Measurements from ENCODE around the gene CLIC5. TPM values are rescaled to one million over a fixed set of nuclear protein-coding genes. Genes with fewer than 3 reads are reported as not detected.
A peak's percentile ranks its signal among the peaks of the same experiment; 100 is the strongest.

Gene CLIC5
- total RNA-seq, 2 donors from 2014 or later, result 170 to 205 TPM

DNA sequence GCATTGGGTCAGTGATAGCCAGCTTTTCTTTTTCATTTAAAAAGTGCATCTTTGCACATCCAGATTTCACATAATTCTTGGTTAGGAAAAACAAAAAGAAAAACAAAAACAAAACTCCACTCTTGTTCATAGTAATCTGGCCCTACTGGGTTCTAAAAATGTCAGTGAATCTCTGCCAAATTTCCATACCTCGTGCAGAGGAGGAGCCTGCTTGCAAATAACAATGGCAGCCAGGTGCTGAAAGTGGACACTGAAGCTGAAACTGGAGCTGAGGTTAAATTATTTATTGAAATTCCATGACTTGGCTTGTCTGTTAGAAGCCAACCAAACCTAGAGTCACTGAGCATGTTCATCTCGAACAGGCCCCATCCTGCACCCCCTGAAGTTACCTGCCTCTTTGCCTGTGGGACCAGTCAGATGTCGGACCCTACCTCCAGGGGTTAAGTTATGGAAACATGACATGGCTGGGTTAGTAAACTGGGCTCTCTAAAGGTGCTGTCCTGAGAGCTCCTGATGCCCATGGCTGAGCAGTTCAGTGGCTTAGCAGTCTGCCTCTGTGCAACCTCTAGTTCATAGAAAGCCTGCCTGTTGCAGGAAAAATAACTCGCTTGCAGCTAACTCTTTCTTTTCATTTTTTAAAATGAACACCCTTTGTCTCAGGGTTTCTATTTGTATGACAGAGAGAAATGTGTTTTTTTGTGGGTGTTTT, 42.7 kb downstream of the CLIC5 start:
- ATAC-seq (no peak), DNase-seq (no peak)
- intact Hi-C loops (cut with DNase I, micrococcal nuclease), result no loop called here

DNA sequence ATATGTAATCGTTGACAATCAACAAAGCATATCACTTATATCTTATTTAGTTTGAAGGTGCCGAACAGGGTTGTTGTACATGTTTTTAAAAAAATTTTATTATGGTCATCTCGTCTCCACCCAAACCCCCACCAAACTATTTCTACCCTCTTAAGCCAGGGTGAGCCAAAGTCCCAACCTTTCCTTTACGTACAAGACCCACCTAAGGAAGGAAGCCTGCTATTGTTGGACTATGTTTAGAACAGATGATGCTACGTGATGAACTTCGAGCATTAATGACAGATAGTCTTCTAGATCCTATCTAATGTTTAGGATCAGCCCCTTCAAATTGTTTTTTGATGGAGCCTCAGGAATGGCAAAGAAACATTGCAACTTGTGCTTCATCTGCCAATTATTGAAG, 44.4 kb downstream of the CLIC5 start:
- ATAC-seq (no peak), DNase-seq (no peak)
- intact Hi-C loops (cut with DNase I, micrococcal nuclease), result no loop called here

DNA sequence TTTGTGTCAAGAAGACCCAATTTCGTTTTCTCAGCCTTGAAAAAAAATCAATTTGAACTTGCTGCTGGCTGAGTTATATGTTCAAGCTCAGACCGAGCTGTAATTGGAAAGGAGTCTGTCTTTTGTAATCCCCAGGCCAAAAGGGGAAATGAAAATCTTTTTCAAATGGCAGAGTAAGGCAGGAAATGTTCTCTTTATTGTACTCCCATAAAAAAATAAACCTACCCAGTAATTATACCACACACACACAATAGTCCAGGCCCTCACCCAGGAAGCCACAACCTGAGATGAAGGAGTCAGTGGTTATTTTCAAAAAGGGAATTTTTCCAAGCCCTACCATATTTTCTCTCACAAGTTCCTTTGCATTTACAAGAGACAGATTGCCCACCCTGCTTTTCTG, 45.3 kb downstream of the CLIC5 start:
- DNase-seq, result peak in 1 of 2 donors; percentile 34
- ATAC-seq, result peak; percentile 90
- intact Hi-C loops (cut with DNase I, micrococcal nuclease), result no loop called here

DNA sequence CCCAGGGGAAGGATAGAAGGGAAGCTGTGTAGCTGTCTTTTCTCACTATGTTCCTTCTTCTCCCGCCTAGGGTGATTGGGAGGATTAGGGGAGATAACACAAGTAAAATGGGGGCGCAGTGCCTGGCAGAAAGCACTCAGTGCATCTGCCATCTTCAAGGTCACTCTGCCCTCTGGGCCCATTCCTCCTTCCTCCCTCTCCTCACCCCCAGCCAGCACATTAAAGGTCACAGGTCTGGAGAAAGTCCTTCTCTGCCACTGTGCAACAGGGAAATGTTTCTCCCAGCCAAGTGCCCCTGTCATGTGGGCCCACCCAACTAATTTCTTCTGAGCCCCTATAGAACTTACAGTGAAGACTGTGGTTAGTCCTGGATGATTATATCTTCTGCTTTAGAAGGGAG, 45.8 kb downstream of the CLIC5 start:
- DNase-seq, result peak in 1 of 2 donors; percentile 27
- intact Hi-C loops (cut with DNase I, micrococcal nuclease), result no loop called here
- peak; percentile 68 for ATAC-seq

DNA sequence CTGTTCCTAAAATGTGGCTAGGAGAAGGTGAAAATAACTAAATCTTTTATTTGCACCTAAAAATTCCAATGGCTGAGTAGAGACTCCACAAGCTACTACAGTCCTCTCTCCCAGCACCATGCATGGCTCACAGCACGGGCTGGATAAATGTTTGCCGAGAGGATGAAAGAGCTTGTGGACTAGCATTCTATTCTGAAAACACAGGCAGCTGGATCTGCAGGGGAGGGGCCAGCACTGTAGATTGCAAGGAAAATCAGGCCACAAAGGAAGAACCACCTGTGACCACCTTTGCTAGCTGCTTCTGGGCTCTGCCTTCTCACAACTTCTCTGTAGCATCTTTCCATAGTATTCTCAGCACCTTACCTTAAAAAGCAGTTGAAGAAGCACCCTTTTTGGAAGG, 46.6 kb downstream of the CLIC5 start:
- intact Hi-C loops (cut with DNase I, micrococcal nuclease), result no loop called here
- peak in 1 of 2 donors; percentile 33 for DNase-seq
- ATAC-seq, result peak; percentile 31

DNA sequence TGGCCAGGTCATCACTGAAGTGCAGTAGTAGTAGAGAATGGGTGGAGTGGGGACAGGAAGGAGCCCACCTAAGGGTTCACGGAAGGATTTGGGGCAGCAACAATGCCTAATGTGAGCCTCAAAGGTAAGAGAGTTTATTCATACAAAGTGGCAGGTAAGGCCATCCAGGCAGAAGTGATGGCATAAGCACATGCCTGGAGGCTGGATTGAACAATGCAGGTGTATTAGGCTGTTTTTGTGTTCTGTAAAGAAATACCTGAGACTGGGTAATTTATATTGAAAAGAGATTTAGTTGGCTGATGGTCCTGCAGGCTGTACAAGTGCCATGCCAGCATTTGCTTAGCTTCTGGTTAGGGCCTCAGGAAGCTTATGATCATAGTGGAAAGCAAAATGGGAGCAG, 48.3 kb downstream of the CLIC5 start:
- intact Hi-C loops (cut with DNase I, micrococcal nuclease), result no loop called here
- DNase-seq (no peak), ATAC-seq (no peak)

DNA sequence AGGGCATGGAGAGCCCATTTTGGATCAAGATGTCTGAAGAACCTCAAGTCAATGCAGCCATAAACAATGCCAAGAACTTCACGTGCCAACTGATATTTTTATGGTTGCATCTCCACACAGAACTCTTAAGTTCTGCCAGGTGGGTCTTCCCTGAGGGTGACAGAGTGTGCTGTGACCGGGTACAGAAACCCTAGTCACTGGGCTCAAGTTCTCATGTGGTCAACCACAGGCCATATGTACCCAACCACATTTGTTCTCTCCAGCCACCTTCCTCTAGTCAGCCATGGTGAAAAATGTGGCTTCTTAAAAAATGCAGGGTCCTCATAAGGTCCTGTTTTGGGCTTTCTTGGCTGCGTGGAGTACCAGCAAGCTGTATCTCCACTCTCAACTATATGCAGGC, 48.9 kb downstream of the CLIC5 start:
- ATAC-seq (no peak), DNase-seq (no peak)
- intact Hi-C loops (cut with DNase I, micrococcal nuclease), result no loop called here

DNA sequence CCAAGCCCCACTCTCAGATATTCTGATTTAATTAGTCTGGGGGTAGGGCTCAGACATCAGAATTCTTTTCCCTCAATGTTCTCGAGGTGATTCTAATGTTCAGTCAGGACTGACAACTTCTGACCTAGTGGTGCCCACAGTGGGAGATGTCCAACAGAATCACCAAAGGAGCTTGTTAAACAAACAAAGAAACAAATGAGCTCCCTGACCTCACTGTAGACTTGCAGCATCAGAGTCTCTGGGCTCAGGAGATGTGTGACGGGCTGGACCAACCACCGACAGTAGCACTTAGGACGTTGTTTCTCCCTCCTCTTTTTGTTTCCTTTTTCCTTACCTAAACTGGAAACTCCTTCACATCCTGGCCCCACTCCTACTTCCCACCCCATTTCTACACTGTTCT, 49.3 kb downstream of the CLIC5 start:
- intact Hi-C loops (cut with DNase I, micrococcal nuclease), result no loop called here
- no peak for DNase-seq
- ATAC-seq, result no peak

DNA sequence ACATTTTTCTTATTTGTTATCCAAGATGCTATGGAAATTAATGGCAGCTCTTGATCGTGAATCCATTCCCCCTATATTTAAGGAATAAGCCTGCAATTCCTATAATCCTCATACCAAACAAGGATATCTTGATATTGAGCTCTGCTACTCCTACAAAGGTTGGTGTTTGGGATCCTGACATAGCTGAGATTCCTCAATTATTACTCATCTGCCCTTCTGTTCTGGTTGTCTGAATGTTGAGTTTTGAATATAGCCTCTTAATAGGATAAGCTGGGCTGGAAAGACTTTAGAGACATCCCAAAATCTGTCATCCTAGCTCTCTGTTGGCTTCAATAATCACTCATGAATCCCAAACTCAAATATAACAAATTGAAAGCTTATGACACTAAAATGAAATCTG, 49.9 kb downstream of the CLIC5 start:
- intact Hi-C loops (cut with DNase I, micrococcal nuclease), result no loop called here
- DNase-seq, result no peak
- no peak for ATAC-seq

DNA sequence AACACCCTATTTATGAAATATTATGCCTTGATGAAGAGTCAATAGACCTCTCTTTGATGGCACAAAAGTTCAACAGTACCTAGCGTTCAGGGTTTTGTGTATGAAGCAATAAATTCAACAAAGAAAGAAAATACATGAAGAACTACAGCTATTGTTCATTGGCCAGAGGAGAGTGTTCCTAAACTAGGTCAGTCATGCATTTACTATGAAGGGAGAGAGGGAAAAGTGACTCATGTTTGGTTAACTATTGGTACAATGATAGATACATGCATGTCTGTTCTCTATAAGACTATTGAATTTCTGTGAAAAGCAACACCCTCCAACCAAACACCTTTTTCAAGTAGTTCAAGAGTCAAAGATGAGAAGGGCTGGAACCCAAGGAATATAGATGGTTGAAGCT, 50.7 kb downstream of the CLIC5 start:
- intact Hi-C loops (cut with DNase I, micrococcal nuclease), result no loop called here
- ATAC-seq, result peak; percentile 73
- no peak for DNase-seq

DNA sequence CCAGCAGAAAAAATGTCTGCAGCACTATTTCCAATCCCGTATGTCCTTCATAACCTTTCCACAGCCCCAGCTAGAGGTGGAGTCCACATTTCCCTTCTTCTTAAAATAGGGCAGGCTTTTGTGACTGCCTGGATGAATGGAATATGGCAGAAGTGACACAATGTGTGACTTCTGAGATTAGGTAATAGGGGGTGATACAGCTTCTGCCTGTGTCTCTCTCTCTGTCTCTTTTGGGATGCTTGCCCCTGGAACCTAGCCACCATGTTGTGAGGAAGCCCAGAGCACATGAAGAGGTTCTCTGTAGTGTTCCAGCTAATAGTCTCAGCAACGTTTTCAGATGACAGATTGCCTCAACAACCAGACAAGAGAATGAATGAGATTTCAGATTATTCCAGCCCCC, 51.4 kb downstream of the CLIC5 start:
- DNase-seq (no peak), ATAC-seq (no peak)
- intact Hi-C loops (cut with DNase I, micrococcal nuclease), result no loop called here

DNA sequence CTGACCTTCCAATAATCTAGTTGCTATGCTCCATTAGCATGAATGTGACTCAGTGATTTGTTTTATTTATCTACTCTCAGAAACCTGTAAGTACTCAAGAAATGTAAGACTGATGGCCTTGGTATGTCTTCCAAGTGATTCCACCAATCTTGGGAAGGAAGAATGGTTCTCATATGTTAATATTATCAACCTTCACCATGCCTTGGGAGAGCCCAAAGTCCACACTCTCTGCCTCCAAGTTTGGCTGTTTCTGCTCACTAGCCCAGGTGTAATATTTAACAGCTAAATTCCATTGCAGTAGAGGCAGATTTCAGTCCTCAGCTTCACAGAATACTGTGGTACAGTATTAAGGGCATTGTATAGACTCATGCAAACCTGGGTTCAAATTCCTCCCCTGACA, 51.8 kb downstream of the CLIC5 start:
- intact Hi-C loops (cut with DNase I, micrococcal nuclease), result no loop called here
- DNase-seq, result no peak
- ATAC-seq, result no peak

DNA sequence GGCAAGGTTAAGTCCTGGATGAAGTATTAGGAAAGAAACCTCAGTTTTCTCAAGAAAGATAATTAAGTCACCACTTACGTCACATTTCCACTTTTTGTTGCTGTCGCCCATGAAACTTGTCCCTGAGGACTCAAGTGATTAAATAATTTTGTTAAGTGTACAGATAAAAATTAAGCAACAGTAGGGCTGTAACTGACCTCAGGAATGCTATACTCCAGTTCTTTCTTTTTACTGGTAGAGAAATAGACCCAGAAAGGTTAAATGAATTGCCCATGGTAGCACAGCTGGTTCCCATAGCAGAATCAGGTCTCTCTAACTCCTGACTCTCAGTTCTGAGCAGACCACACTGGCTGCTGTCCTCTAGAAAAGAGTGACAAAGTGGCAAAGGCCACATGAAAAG, 54.5 kb downstream of the CLIC5 start:
- ATAC-seq (no peak), DNase-seq (no peak)
- intact Hi-C loops (cut with DNase I, micrococcal nuclease), result no loop called here

DNA sequence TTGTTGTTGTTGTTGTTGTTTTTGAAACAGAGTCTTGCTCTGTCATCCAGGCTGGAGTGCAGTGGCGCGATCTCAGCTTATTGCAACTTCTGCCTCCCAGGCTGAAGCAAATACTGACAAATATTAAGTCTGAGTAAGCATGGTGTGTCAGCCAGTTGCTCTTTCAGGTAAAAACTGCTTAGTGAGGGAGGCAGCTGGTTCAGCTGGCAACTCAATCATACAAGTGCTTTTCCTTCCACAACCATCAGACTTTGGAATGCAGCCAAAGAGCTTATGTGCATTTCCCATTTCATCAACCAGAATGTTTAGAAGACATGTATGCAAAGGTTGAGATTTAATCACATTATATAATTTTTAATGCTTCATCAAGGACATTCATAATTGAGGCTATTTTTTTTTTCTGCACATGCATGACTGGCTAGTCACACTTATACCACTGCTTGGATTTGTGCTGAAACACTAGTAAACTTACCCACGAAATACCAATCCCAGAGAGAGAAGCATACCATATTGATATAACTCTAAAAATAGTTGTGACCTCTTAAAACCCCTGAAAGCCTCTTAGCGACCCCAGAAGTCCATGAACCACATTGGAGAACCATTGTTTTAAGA, 56.0 kb downstream of the CLIC5 start:
- DNase-seq, result no peak
- peak; percentile 38 for ATAC-seq
- intact Hi-C loops (cut with DNase I, micrococcal nuclease), result no loop called here

DNA sequence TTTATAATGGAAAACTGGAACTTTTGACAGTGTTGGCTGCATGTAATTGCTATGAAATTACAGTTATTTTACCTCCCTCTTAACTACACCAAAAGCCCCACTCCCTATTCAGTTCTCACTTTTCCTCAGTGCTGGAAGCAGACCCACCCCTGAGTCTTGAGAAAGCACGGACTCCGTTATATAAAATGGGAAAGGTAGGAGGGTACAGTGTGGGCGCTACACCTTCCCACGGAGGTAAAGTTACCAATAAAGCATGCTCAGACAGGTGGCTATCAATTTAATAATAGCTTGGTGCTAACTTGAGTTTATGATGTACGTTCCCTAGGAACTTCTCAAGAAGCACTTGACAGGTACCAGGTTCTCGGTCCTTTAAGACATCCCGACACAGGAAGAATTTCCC, 59.0 kb downstream of the CLIC5 start:
- intact Hi-C loops (cut with DNase I, micrococcal nuclease), result no loop called here
- DNase-seq (no peak), ATAC-seq (no peak)

DNA sequence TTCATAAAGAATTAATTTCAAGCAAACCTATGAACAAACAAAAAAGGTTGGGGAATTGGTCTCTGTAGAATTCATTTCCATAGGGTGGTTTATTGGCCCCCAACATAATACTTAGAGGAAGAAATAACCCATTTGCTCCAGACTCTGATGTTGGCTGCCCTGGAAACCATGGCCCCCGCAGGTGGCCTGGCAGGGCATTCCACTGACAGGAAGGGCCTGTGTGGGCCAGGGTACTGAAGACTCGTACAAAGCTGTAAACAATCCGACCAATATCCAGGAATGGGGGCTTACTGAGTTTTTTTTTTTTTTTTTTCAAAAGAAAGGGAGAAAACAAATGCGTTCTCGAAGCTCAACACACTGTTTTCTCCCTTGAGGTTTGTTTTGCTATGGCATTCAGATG, 59.5 kb downstream of the CLIC5 start:
- DNase-seq, result no peak
- intact Hi-C loops (cut with DNase I, micrococcal nuclease), result no loop called here

DNA sequence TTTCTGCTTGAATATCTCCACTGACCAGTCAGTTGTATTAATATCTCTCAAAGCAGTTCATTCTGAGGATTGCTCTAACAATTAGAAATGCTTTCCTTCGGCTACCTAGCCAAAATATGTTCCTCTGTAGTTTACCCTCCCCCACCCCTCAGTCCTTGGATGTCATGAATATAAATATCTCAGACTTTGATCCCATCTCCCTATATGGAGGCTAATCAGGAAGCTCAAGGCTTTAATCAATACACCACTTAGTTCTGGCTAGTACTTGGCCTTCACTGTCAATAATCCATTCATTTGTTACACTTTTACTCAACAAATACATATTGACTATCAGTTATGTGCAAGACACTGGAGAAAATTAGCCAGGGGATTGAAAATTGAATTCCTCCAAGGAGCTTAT, 60.1 kb downstream of the CLIC5 start:
- intact Hi-C loops (cut with DNase I, micrococcal nuclease), result no loop called here
- ATAC-seq, result peak; percentile 54
- no peak for DNase-seq

More for the DNA sequence above, 59.5 kb downstream of the CLIC5 start:
- ATAC-seq, result no peak

DNA sequence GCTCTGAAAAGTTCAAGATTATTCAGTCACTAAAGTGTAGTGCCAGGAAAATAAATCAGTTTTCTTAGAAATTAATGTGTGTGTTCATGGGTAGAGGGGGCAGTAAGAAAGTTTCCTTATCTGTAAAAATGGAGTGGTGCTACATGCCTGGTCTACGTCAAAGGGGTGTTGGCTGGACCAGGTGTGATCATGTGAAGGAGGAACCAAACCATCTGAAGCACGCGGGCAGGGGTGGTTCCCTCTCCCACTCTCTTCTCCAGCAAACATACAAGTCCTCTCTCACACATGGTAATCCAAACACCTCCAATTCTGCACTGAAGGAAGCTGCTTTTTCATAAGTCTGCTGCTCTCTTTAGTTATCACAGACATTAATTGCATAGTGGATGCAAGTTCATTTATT, 63.1 kb downstream of the CLIC5 start:
- DNase-seq, result no peak
- ATAC-seq, result peak; percentile 41
- intact Hi-C loops (cut with DNase I, micrococcal nuclease), result no loop called here

DNA sequence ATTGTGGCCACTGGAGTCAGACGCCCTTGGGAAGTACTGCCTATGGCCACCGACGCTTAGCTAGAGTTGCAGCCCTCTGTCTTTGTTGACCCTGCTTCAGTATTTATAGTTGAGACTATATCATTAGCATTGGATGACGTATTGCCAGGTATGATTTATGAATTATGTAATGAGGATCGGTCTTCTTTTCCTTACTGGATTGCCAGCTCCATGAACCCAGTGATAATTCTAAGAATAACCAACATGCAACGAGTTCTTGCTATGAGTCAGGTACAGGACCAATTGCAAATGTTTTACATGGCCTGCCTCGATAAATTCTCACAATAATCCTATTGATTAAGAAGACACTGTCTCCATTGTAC, 63.5 kb downstream of the CLIC5 start:
- intact Hi-C loops (cut with DNase I, micrococcal nuclease), result no loop called here
- no peak for DNase-seq
- peak; percentile 56 for ATAC-seq

DNA sequence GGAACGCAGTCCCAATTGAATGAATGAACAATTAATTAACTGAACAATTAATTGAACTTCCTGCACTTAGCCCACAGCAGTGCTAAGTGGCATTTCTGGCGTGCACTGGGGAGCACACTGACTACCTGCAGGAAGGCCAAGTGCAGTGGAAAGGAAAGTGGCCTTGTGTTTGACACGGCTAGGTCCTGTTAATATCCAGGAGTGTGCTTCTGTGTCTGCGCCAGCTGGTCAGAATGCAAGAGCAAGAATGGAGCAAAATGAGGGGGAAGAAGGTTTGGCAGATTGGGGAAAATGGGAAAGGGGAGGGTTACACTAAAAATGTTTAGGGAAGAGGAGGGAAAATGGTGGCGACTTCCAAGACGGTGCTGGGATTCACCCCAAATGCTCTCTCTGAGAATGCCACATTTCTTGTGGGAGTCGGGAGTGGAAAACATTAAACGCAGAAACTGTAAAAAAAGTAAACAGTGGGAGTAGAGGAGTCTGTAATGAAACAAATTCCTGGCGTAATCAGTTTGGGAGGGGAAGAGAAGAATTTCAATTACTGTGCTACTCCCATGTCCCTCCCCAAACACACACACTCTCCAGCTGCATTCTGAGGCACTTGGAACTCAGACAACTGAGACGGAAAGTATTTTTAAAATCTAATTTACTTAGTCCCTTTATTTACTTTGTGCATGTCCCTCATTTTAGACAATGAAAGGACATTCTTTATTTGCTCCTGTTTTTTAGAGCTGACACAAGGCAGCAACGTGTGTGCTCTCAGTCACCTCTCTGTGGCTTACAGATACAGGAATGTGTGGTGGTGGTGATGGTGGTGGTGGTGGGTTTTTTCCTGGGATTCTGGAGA, 64.1 kb downstream of the CLIC5 start:
- intact Hi-C loops (cut with DNase I, micrococcal nuclease), result no loop called here
- peak; percentile 73 for ATAC-seq
- DNase-seq, result peak in 1 of 2 donors; percentile 41
